AG04449 (cell line): Measurements from ENCODE around the gene BMPR2.
"Not testable (repeated sequence)": the region's sequence is repeated elsewhere in the genome, so short reads cannot be mapped to it uniquely, and the experiment has no call there.

Source experiments
- CTCF ChIA-PET: fragments of 350-600 bp; formaldehyde crosslinking; extraction: SDS; loops from one replicate; lab custom pipeline; 2021; ENCODE audit warnings: antibody characterized with exemption; lab: Yijun Ruan, JAX
- POLR2A ChIA-PET: fragments of 400-600, 350-600 bp; formaldehyde crosslinking; extraction: SDS; loops from one replicate; lab custom pipeline; 2020; ENCODE audit warnings: antibody characterized with exemption, inconsistent platforms; lab: Yijun Ruan, JAX
- DNase-seq: peaks from one replicate; pipeline ENCODE4 v3.0.0-alpha.2; 2010; ENCODE audit warnings: low read depth, low spot score
- H3K4me3 ChIP-seq: 2 replicates; pipeline ENCODE4 v1.5.1; 2011; ENCODE audit warnings: low read depth, mild to moderate bottlenecking, control low read depth, low read length
- CTCF ChIP-seq: IDR thresholded peaks from one replicate; pipeline ENCODE4 v1.5.1; 2011; ENCODE audit warnings: mild to moderate bottlenecking, moderate library complexity, low read length, control low read depth, inconsistent platforms; ENCODE audit not compliant: insufficient read depth; ENCODE audit errors: missing control alignments

Gene BMPR2

GRCh38 chr2:202514732-202515131 lies 138.6 kb downstream of the BMPR2 start:
- no peak overlapping the region for H3K4me3 ChIP-seq
- ChIA-PET CTCF (no interaction called here), POLR2A (no interaction called here)
- no peak for DNase-seq
- no peak for TF ChIP-seq CTCF

DNA sequence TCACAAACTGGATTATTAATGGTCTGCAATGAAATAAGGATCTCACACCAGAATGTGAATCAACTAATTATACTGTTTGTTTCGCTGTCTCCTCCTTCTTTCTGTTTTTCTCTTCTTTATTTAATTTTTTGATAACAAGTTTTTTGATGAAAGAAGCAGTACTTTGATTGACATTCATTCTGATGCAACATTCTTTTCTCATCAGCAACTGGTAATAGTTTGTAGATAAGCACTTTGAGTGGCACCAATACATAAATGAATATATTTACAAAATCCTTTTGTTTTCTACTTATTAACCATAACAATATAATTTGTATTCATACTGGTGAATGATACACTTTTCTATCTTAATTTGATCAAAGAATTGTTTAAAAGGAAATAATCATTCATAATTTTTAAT lies 143.3 kb downstream of the BMPR2 start:
- POLR2A ChIA-PET: no interaction called here
- CTCF ChIA-PET: no interaction called here
- DNase-seq: no peak
- H3K4me3 ChIP-seq: no peak overlapping the region
- no peak for TF ChIP-seq CTCF

DNA sequence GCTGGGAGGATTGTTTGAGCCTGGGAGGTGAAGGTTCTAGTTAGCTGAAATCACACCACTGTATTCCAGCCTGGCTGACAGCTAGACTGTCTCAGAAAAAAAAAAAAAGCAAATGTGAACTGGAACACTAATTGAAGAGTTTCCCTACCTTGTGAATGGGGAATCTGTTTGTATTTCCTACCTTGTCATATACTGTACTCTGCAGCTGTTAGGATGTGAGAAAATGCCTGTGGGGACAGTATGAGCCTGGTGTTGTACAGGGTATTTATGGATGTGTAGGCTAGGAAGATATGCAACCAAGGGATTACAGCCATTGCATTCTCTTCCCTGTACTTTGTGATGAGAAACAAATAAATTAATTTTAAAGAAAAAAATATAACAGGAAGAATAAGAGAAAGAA lies 145.3 kb downstream of the BMPR2 start:
- TF ChIP-seq CTCF: no peak

GRCh38 chr2:202529389-202529788 lies 153.3 kb downstream of the BMPR2 start:
- CTCF ChIA-PET: no interaction called here
- peak; percentile 23 for DNase-seq
- POLR2A ChIA-PET: no interaction called here
- TF ChIP-seq CTCF: no peak
- H3K4me3 ChIP-seq: no peak overlapping the region

More for the DNA sequence above, 145.3 kb downstream of the BMPR2 start:
- DNase-seq: no peak
- CTCF ChIA-PET: interaction anchor here (1.5 kb wide), 1 partner anchor 9 kb away, joined by 3 read pairs; no protein-coding TSS in a partner anchor
- POLR2A ChIA-PET: no interaction called here
- H3K4me3 ChIP-seq: no peak overlapping the region

GRCh38 chr2:202530038-202530437 lies 153.9 kb downstream of the BMPR2 start:
- no peak for TF ChIP-seq CTCF
- no peak for DNase-seq
- POLR2A ChIA-PET: no interaction called here
- no peak overlapping the region for H3K4me3 ChIP-seq
- CTCF ChIA-PET: no interaction called here

DNA sequence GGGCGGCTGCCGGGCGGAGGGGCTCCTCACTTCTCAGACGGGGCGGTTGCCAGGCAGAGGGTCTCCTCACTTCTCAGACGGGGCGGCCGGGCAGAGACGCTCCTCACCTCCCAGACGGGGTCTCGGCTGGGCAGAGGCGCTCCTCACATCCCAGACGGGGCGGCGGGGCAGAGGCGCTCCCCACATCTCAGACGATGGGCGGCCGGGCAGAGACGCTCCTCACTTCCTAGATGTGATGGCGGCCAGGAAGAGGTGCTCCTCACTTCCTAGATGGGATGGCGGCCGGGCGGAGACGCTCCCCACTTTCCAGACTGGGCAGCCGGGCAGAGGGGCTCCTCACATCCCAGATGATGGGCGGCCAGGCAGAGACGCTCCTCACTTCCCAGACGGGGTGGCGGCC lies 159.2 kb downstream of the BMPR2 start:
- DNase-seq, POLR2A ChIA-PET, CTCF ChIA-PET, H3K4me3 ChIP-seq: not testable (repeated sequence)

GRCh38 chr2:202541137-202541536 lies 165.0 kb downstream of the BMPR2 start:
- no peak for DNase-seq
- no peak overlapping the region for H3K4me3 ChIP-seq
- CTCF ChIA-PET: no interaction called here
- no peak for TF ChIP-seq CTCF
- POLR2A ChIA-PET: no interaction called here
